Osteoblast (primary cell): Measurements from ENCODE around the gene SPTAN1. TPM values are rescaled to one million over a fixed set of nuclear protein-coding genes. Genes with fewer than 3 reads are reported as not detected.

ENCODE experiments used
- DNase-seq: peaks from one replicate; pipeline ENCODE4 v3.0.0; 2011; ENCODE audit warnings: low spot score, mixed read lengths; ENCODE audit not compliant: insufficient read length; ENCODE audit errors: missing footprints
- H2AFZ ChIP-seq: 2 replicates; pipeline ENCODE4 v1.6.0; 2011; ENCODE audit warnings: mild to moderate bottlenecking, low read length
- H3K27ac ChIP-seq: 2 replicates; pipeline ENCODE4 v1.5.1; 2011; ENCODE audit warnings: mild to moderate bottlenecking, low read depth, low read length, moderate library complexity
- H3K27me3 ChIP-seq: 2 replicates; pipeline ENCODE4 v1.6.0; 2012; ENCODE audit warnings: mild to moderate bottlenecking, control low read depth, inconsistent platforms, low read length, moderate library complexity; ENCODE audit not compliant: insufficient read depth
- H3K36me3 ChIP-seq: 2 replicates; pipeline ENCODE4 v1.5.1; 2011; ENCODE audit warnings: mild to moderate bottlenecking, low read length, control low read depth, moderate library complexity; ENCODE audit not compliant: insufficient read depth
- H3K4me1 ChIP-seq: 2 replicates; pipeline ENCODE4 v1.5.1; 2011; ENCODE audit warnings: mild to moderate bottlenecking, low read length, control low read depth, moderate library complexity; ENCODE audit not compliant: insufficient read depth
- H3K4me2 ChIP-seq: 2 replicates; pipeline ENCODE4 v1.6.0; 2011; ENCODE audit warnings: mild to moderate bottlenecking, low read length; ENCODE audit not compliant: insufficient read depth
- H3K4me3 ChIP-seq: fragments of 200-600 bp; sonication (generic); 3 replicates; pipeline ENCODE4 v1.5.1; 2012; ENCODE audit warnings: mild to moderate bottlenecking, low read length, inconsistent platforms; ENCODE audit not compliant: insufficient read depth
- H3K79me2 ChIP-seq: 2 replicates; pipeline ENCODE4 v1.6.0; 2012; ENCODE audit warnings: mild to moderate bottlenecking, low read length, control low read depth, inconsistent platforms; ENCODE audit not compliant: insufficient read depth
- H3K9me3 ChIP-seq: 2 replicates; pipeline ENCODE4 v1.5.1; 2011; ENCODE audit warnings: low read depth, low read length, control low read depth
- H4K20me1 ChIP-seq: 2 replicates; pipeline ENCODE4 v1.6.0; 2012; ENCODE audit warnings: mild to moderate bottlenecking, low read length, control low read depth; ENCODE audit not compliant: insufficient read depth
- CTCF ChIP-seq: IDR thresholded peaks from 2 replicates; pipeline ENCODE4 v1.5.1; 2011; ENCODE audit warnings: mild to moderate bottlenecking, low read depth, low read length, moderate library complexity; ENCODE audit errors: extremely low read depth
- total RNA-seq: library from RNA; depleted of rRNA; stranded (reverse); fragments of >200 nt; gene quantifications from 2 replicates; pipeline ENCODE4 v1.2.3, GENCODE V29; 2012

Gene SPTAN1
- total RNA-seq, 1 donor = 354 TPM

GRCh38 chr9:128523199-128523925 lies 29.0 kb upstream of the SPTAN1 start:
- TF ChIP-seq CTCF = no peak
- H3K79me2 ChIP-seq = no peaks in the 10 kb centered on the region
- H2AFZ ChIP-seq = no peak overlapping the region
- no peaks in the 10 kb centered on the region for H3K9me3 ChIP-seq
- H3K27me3 ChIP-seq = no peaks in the 10 kb centered on the region
- no peaks in the 10 kb centered on the region for H3K4me1 ChIP-seq
- H3K36me3 ChIP-seq = peaks cover 24% of the 10 kb centered on the region
- H4K20me1 ChIP-seq = no peaks in the 10 kb centered on the region
- DNase-seq = peak; percentile 39
- H3K4me2 ChIP-seq = no peak overlapping the region
- H3K4me3 ChIP-seq = no peak overlapping the region
- no peak overlapping the region for H3K27ac ChIP-seq

GRCh38 chr9:128526720-128527119 lies 25.7 kb upstream of the SPTAN1 start:
- DNase-seq = no peak
- Histone ChIP-seq H3K36me3 (peaks cover 35% of the 10 kb centered on the region), H3K4me3 (no peak overlapping the region), H3K27me3 (no peaks in the 10 kb centered on the region), H2AFZ (no peak overlapping the region), H3K79me2 (no peaks in the 10 kb centered on the region), H3K27ac (no peak overlapping the region), H3K4me1 (peaks cover 6% of the 10 kb centered on the region), H3K9me3 (no peaks in the 10 kb centered on the region), H4K20me1 (no peaks in the 10 kb centered on the region), H3K4me2 (no peak overlapping the region)
- no peak for TF ChIP-seq CTCF

GRCh38 chr9:128528445-128529160 lies 23.8 kb upstream of the SPTAN1 start:
- no peaks in the 10 kb centered on the region for H3K9me3 ChIP-seq
- peak; percentile 45 for DNase-seq
- H3K4me2 ChIP-seq = no peak overlapping the region
- peak overlapping the region; percentile 58 for H3K27ac ChIP-seq
- H3K4me3 ChIP-seq = no peak overlapping the region
- H3K36me3 ChIP-seq = peaks cover 45% of the 10 kb centered on the region
- TF ChIP-seq CTCF = no peak
- H2AFZ ChIP-seq = no peak overlapping the region
- no peaks in the 10 kb centered on the region for H3K79me2 ChIP-seq
- peaks cover 6% of the 10 kb centered on the region for H3K4me1 ChIP-seq
- H4K20me1 ChIP-seq = no peaks in the 10 kb centered on the region
- no peaks in the 10 kb centered on the region for H3K27me3 ChIP-seq

- Histone ChIP-seq H3K9me3 (no peaks in the 10 kb centered on the region), H3K4me3 (no peak overlapping the region), H3K27ac (no peak overlapping the region), H4K20me1 (no peaks in the 10 kb centered on the region), H3K79me2 (no peaks in the 10 kb centered on the region), H3K36me3 (peaks cover 47% of the 10 kb centered on the region), H3K4me1 (peaks cover 6% of the 10 kb centered on the region), H3K27me3 (no peaks in the 10 kb centered on the region), H3K4me2 (no peak overlapping the region), H2AFZ (no peak overlapping the region)
- no peak for TF ChIP-seq CTCF
- DNase-seq = peak; percentile 18
These were observed 23.2 kb upstream of the SPTAN1 start for GRCh38 chr9:128529191-128529590.
